ENCODE measurements around the gene RBKS.
"Not testable (repeated sequence)": the region's sequence is repeated elsewhere in the genome, so short reads cannot be mapped to it uniquely, and the experiment has no call there.

The RBKS gene

GRCh38 chr2:27763907-27764267 is 126.3 kb downstream of the RBKS start:
- Histone ChIP-seq H3K4me1 (ENCODE audit: control insufficient read depth, insufficient read depth, low read length) (peaks cover 40% of the 10 kb centered on the region), H3K27me3 (ENCODE audit: control insufficient read depth, insufficient read depth, low read length) (no peaks in the 10 kb centered on the region), H3K4me3 (ENCODE audit: low read length) (no peak overlapping the region), H3K36me3 (ENCODE audit: control insufficient read depth, insufficient read depth, low read length) (no peaks in the 10 kb centered on the region), H3K9ac (ENCODE audit: low read length) (no peak overlapping the region), H3K9me3 (ENCODE audit: control insufficient read depth, low read length) (no peaks in the 10 kb centered on the region)

GRCh38 chr2:27762951-27763906 is 127.0 kb downstream of the RBKS start:
- Histone ChIP-seq H3K4me1 (ENCODE audit: control insufficient read depth, insufficient read depth, low read length) (peaks cover 40% of the 10 kb centered on the region), H3K27me3 (ENCODE audit: control insufficient read depth, insufficient read depth, low read length) (no peaks in the 10 kb centered on the region), H3K36me3 (ENCODE audit: control insufficient read depth, insufficient read depth, low read length) (no peaks in the 10 kb centered on the region), H3K9me3 (ENCODE audit: control insufficient read depth, low read length) (no peaks in the 10 kb centered on the region), H3K4me3 (ENCODE audit: low read length) (no peak overlapping the region), H3K9ac (ENCODE audit: low read length) (peak overlapping the region; percentile 37)

GRCh38 chr2:27756544-27757498 is 133.4 kb downstream of the RBKS start:
- Histone ChIP-seq H3K4me3 (ENCODE audit: low read length) (no peak overlapping the region), H3K9me3 (ENCODE audit: control insufficient read depth, low read length) (no peaks in the 10 kb centered on the region), H3K9ac (ENCODE audit: low read length) (no peak overlapping the region), H3K36me3 (ENCODE audit: control insufficient read depth, insufficient read depth, low read length) (no peaks in the 10 kb centered on the region), H3K4me1 (ENCODE audit: control insufficient read depth, insufficient read depth, low read length) (peaks cover 44% of the 10 kb centered on the region), H3K27me3 (ENCODE audit: control insufficient read depth, insufficient read depth, low read length) (no peaks in the 10 kb centered on the region)

DNA sequence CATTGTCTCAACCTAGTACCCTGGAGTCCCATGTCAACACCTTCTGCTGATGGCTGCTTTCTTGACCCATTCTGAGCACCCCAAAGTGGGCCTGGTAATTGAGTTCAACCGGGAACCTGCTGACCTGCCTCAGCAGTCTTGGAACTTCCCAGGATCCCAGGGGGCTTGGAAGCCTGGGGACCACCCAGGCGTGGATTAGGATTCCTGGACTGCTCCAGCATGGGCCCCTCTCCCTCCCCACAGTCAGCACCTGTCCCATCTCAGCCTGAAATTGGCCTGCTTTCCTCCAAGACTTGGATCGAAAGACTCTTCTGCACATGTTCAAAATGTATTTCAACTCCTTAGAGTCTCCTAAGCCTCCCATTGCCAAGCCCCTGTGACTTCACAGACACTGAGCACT is 134.1 kb downstream of the RBKS start:
- Histone ChIP-seq H3K4me1 (ENCODE audit: control insufficient read depth, insufficient read depth, low read length) (peaks cover 38% of the 10 kb centered on the region), H3K9ac (ENCODE audit: low read length) (no peak overlapping the region), H3K9me3 (ENCODE audit: control insufficient read depth, low read length) (no peaks in the 10 kb centered on the region), H3K36me3 (ENCODE audit: control insufficient read depth, insufficient read depth, low read length) (no peaks in the 10 kb centered on the region), H3K4me3 (ENCODE audit: low read length) (no peak overlapping the region), H3K27me3 (ENCODE audit: control insufficient read depth, insufficient read depth, low read length) (no peaks in the 10 kb centered on the region)

GRCh38 chr2:27754831-27755230 is 135.4 kb downstream of the RBKS start:
- peaks cover 36% of the 10 kb centered on the region for H3K4me1 ChIP-seq (ENCODE audit: control insufficient read depth, insufficient read depth, low read length)
- no peaks in the 10 kb centered on the region for H3K27me3 ChIP-seq (ENCODE audit: control insufficient read depth, insufficient read depth, low read length)
- H3K9me3 ChIP-seq (ENCODE audit: control insufficient read depth, low read length) = no peaks in the 10 kb centered on the region
- H3K4me3 ChIP-seq (ENCODE audit: low read length) = no peak overlapping the region
- no peak overlapping the region for H3K9ac ChIP-seq (ENCODE audit: low read length)
- H3K36me3 ChIP-seq (ENCODE audit: control insufficient read depth, insufficient read depth, low read length) = no peaks in the 10 kb centered on the region

GRCh38 chr2:27754138-27754588 is 136.0 kb downstream of the RBKS start:
- no peaks in the 10 kb centered on the region for H3K27me3 ChIP-seq (ENCODE audit: control insufficient read depth, insufficient read depth, low read length)
- H3K36me3 ChIP-seq (ENCODE audit: control insufficient read depth, insufficient read depth, low read length) = no peaks in the 10 kb centered on the region
- H3K4me3 ChIP-seq (ENCODE audit: low read length) = no peak overlapping the region
- peaks cover 36% of the 10 kb centered on the region for H3K4me1 ChIP-seq (ENCODE audit: control insufficient read depth, insufficient read depth, low read length)
- no peak overlapping the region for H3K9ac ChIP-seq (ENCODE audit: low read length)
- peaks cover 5% of the 10 kb centered on the region for H3K9me3 ChIP-seq (ENCODE audit: control insufficient read depth, low read length)

- Histone ChIP-seq H3K27me3 (ENCODE audit: control insufficient read depth, insufficient read depth, low read length) (no peaks in the 10 kb centered on the region), H3K9ac (ENCODE audit: low read length) (peak overlapping the region; percentile 81), H3K4me1 (ENCODE audit: control insufficient read depth, insufficient read depth, low read length) (peaks cover 36% of the 10 kb centered on the region), H3K4me3 (ENCODE audit: low read length) (no peak overlapping the region), H3K9me3 (ENCODE audit: control insufficient read depth, low read length) (peaks cover 5% of the 10 kb centered on the region), H3K36me3 (ENCODE audit: control insufficient read depth, insufficient read depth, low read length) (no peaks in the 10 kb centered on the region)
Observed at GRCh38 chr2:27752551-27753237, 137.5 kb downstream of the RBKS start.

DNA sequence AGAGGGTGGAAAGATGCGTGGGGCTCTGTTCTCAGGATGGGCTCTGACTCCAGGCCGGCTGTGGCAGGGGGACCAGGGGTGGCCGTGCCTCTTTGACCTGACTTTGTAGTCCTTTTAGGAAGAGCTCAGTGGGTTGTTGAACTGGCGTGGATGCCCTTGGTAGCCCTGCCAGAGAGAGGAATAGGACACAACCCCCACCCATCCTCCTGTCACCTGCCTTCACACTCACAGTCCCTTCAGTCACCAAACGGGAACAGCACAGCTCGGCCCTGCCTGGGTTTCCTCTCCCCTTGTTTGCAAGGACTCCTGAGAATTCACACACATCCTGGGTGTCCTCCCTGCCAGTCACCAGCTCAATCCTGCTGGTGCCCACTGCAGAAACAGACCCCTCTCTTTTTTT is 138.8 kb downstream of the RBKS start:
- Histone ChIP-seq H3K9me3 (ENCODE audit: control insufficient read depth, low read length) (peaks cover 5% of the 10 kb centered on the region), H3K9ac (ENCODE audit: low read length) (no peak overlapping the region), H3K4me3 (ENCODE audit: low read length) (no peak overlapping the region), H3K36me3 (ENCODE audit: control insufficient read depth, insufficient read depth, low read length) (no peaks in the 10 kb centered on the region), H3K4me1 (ENCODE audit: control insufficient read depth, insufficient read depth, low read length) (peaks cover 36% of the 10 kb centered on the region), H3K27me3 (ENCODE audit: control insufficient read depth, insufficient read depth, low read length) (no peaks in the 10 kb centered on the region)

- not testable (repeated sequence) for H3K9me3 ChIP-seq (ENCODE audit: control insufficient read depth, low read length); H3K4me3 ChIP-seq (ENCODE audit: low read length)
- peaks cover 23% of the 10 kb centered on the region for H3K4me1 ChIP-seq (ENCODE audit: control insufficient read depth, insufficient read depth, low read length)
Observed at GRCh38 chr2:27748803-27749554, 141.2 kb downstream of the RBKS start.

GRCh38 chr2:27747827-27748352 is 142.3 kb downstream of the RBKS start:
- Histone ChIP-seq H3K9me3 (ENCODE audit: control insufficient read depth, low read length) (peaks cover 5% of the 10 kb centered on the region), H3K9ac (ENCODE audit: low read length) (no peak overlapping the region), H3K27me3 (ENCODE audit: control insufficient read depth, insufficient read depth, low read length) (no peaks in the 10 kb centered on the region), H3K36me3 (ENCODE audit: control insufficient read depth, insufficient read depth, low read length) (no peaks in the 10 kb centered on the region), H3K4me3 (ENCODE audit: low read length) (no peak overlapping the region), H3K4me1 (ENCODE audit: control insufficient read depth, insufficient read depth, low read length) (peaks cover 12% of the 10 kb centered on the region)

More at GRCh38 chr2:27748803-27749554, 141.2 kb downstream of the RBKS start:
- not testable (repeated sequence) for H3K36me3 ChIP-seq (ENCODE audit: control insufficient read depth, insufficient read depth, low read length); H3K27me3 ChIP-seq (ENCODE audit: control insufficient read depth, insufficient read depth, low read length); H3K9ac ChIP-seq (ENCODE audit: low read length)

- H3K4me1 ChIP-seq (ENCODE audit: control insufficient read depth, insufficient read depth, low read length) = no peaks in the 10 kb centered on the region
- no peak overlapping the region for H3K4me3 ChIP-seq (ENCODE audit: low read length)
- H3K9ac ChIP-seq (ENCODE audit: low read length) = no peak overlapping the region
- H3K36me3 ChIP-seq (ENCODE audit: control insufficient read depth, insufficient read depth, low read length) = no peaks in the 10 kb centered on the region
- H3K9me3 ChIP-seq (ENCODE audit: control insufficient read depth, low read length) = peaks cover 5% of the 10 kb centered on the region
- no peaks in the 10 kb centered on the region for H3K27me3 ChIP-seq (ENCODE audit: control insufficient read depth, insufficient read depth, low read length)
Observed at GRCh38 chr2:27746325-27746724, 143.9 kb downstream of the RBKS start.

Data from mucosa of stomach (tissue), 1 donor.